ENCODE measurements around the gene CCDC88B.

The CCDC88B gene

DNA sequence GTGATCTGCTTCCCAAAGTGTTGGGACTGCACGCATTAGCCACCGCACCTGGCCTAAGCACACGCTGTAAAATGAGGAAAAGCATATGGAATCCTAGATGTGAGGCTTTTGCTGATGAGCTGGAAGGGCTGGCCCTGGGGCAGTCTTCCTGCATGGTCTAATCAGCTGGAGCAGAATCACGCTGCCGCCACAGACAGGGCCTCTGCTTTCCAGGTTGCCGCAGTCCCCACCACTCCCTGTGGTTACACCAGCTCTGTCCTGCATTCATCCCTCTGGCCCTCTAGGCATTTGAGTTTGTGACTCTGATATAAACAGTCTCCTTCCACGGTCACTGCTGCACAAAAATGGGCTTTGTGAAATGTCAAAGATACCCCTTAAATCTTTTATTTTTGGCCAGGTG is 36.1 kb downstream of the CCDC88B start:
- TF ChIP-seq, protein P1, sequence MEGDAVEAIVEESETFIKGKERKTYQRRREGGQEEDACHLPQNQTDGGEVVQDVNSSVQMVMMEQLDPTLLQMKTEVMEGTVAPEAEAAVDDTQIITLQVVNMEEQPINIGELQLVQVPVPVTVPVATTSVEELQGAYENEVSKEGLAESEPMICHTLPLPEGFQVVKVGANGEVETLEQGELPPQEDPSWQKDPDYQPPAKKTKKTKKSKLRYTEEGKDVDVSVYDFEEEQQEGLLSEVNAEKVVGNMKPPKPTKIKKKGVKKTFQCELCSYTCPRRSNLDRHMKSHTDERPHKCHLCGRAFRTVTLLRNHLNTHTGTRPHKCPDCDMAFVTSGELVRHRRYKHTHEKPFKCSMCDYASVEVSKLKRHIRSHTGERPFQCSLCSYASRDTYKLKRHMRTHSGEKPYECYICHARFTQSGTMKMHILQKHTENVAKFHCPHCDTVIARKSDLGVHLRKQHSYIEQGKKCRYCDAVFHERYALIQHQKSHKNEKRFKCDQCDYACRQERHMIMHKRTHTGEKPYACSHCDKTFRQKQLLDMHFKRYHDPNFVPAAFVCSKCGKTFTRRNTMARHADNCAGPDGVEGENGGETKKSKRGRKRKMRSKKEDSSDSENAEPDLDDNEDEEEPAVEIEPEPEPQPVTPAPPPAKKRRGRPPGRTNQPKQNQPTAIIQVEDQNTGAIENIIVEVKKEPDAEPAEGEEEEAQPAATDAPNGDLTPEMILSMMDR (IDR thresholded peaks at IDR 0.05; ENCODE audit: low read depth, low read length, missing control alignments) = no peak
- no peak for DNase-seq (ENCODE audit: low read depth)
- no peak overlapping the region for H3K4me3 ChIP-seq (ENCODE audit: low read depth, low read length)

DNA sequence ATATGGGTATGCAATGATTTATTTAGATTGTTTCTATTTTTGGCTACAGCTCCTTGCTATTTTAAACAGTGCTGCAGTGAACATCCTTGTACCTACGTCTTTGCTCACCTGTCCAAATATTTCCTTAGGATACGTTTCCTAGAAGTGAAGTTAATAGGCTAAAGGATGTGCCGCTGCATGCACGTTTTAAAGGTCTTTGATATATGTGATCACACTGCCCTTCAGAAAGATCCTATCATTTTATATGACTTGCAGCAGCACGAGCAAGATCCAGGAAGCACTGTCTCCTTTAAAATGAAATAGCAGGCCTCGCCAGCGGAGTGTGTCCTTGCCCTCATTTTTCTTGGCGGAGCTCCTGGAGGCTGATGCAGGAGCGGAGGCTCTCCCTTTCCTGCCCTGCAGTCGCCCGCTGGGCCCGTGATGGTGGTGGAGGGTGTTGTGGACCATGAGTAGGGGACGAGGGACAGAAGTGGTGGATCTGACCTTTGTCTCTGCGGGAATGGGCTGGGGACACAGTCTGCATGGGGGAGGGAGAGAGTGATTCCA is 38.4 kb downstream of the CCDC88B start:
- TF ChIP-seq, protein P1 (IDR thresholded peaks at IDR 0.05; ENCODE audit: low read depth, low read length, missing control alignments) = no peak
- no peak overlapping the region for H3K4me3 ChIP-seq (ENCODE audit: low read depth, low read length)
- DNase-seq (ENCODE audit: low read depth) = no peak

DNA sequence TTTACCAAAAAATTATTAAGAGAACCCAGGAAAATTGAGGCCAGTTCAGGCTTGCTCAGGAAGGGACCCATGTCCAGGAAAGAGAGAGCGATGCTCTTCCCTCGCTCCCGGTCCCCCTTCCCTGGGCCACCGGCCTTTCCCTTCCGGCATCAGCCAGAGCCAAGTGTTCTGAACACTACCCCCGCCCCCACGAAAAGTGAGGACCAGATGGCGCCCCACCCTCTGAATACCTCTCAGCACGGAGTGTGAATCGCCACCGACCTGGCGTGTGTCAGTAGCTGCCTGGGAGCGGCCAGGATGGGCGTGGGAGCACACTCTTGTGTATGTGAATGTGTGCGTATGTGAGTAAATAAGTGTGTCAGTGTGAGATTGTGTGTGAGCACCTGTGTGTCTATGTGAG is 39.2 kb downstream of the CCDC88B start:
- no peak overlapping the region for H3K4me3 ChIP-seq (ENCODE audit: low read depth, low read length)
- DNase-seq (ENCODE audit: low read depth) = no peak
- TF ChIP-seq, protein P1 (IDR thresholded peaks at IDR 0.05; ENCODE audit: low read depth, low read length, missing control alignments) = no peak

DNA sequence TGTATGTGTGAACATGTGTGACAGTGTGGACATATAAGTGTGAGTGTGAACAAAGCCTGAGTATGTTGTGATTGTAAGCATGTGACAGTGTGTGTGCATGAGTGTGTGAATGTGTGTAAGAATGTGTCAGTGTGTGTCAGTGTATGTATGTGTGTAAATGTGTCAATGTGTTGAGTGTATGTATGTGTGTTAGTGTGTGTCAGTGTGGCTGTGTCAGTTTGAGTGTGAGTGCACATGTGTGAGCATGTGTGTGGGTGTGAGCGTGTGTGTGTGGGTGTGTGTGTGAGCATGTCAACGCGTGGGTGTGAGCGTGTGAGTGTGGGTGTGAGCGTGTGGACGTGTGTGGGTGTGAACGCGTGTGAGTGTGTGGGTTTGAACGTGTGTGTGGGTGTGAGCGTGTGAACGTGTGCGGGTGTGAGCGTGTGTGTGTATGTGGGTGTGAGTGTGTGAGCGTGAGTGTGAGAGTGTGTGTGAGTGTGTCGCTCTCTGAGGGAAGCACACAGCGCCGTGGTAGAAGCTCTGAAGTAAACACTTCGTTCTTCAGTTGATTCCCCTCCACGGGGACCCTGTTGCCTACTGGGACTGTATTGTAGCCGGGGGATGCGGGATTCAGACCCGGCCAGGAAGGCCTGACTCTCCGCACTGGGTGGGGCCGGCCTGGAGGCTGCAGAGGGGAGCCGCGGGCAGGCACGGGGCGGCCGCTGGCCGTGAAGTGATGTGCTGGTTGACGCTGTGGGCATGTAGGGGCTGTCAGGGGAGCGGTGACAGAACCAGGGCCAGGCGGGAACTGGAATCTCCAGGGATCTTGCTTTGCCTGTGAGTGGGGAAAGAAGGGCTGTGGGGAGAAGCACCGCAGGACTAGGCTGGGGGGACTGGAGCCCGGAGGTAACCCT is 40.1 kb downstream of the CCDC88B start:
- no peak overlapping the region for H3K4me3 ChIP-seq (ENCODE audit: low read depth, low read length)
- DNase-seq (ENCODE audit: low read depth) = no peak
- TF ChIP-seq, protein P1 (IDR thresholded peaks at IDR 0.05; ENCODE audit: low read depth, low read length, missing control alignments) = no peak

DNA sequence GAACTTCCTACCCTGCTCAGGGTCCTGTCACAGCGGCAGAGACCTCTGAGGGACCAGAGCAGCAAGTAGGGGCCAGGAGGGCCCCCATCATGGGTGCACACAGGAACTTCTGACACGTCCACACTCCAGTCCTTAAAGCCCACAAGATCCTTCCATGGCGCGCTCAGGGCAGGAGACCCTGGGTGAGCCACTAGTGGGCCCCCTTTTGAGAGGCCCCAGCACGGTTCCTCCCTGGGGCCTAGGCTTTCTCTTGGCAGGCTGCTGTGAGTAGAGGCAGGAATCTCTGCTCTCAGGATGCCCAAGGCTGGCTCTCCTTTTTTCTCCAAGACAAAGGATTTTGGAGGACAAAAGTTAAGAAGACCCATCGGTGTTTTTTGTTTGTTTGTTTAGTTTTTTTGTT is 41.3 kb downstream of the CCDC88B start:
- no peak for DNase-seq (ENCODE audit: low read depth)
- TF ChIP-seq, protein P1 (IDR thresholded peaks at IDR 0.05; ENCODE audit: low read depth, low read length, missing control alignments) = no peak
- no peak overlapping the region for H3K4me3 ChIP-seq (ENCODE audit: low read depth, low read length)

DNA sequence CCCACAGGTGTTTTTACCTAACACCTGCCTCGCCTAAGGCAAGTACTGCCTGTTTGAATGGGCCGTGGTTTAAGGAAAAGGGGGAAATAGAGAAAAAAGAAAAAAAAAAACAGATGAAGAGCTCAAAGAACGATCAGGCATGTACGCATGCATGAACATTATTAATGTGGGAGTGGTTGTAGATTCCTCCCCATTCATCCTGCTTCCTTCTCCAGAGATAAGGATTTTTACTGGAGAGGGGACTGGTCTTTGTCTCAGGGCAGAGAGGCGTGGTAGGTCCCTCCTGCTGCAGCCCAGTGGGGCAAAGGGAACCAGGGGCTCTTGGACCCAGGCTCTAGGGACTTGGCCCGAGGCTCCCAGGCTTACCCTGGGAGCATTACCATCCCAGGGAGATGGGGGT is 42.0 kb downstream of the CCDC88B start:
- no peak overlapping the region for H3K4me3 ChIP-seq (ENCODE audit: low read depth, low read length)
- TF ChIP-seq, protein P1 (IDR thresholded peaks at IDR 0.05; ENCODE audit: low read depth, low read length, missing control alignments) = no peak
- DNase-seq (ENCODE audit: low read depth) = no peak

Data from GM12864 (cell line).